HFFc6 (cell line): ENCODE data around the gene PRELP. TPM values are rescaled to one million over a fixed set of nuclear protein-coding genes. Genes with fewer than 3 reads are reported as not detected.

Experiments used
- DNase-seq: peaks from one replicate; pipeline ENCODE4 v3.0.0-alpha.2; 2018
- H3K27ac Mint-ChIP-seq: 2 replicates; pipeline ENCODE4 v1.8.0; 2020; ENCODE audit warnings: mild to moderate bottlenecking, mixed read lengths
- H3K27me3 Mint-ChIP-seq: 2 replicates; pipeline ENCODE4 v1.8.0; 2021; ENCODE audit warnings: mild to moderate bottlenecking, moderate library complexity, mixed read lengths; ENCODE audit not compliant: insufficient read depth
- H3K36me3 Mint-ChIP-seq: 2 replicates; pipeline ENCODE4 v1.8.0; 2021; ENCODE audit warnings: low read depth, mixed read lengths
- H3K4me1 Mint-ChIP-seq: 2 replicates; pipeline ENCODE4 v1.8.0; 2020; ENCODE audit warnings: low read depth, mixed read lengths
- H3K4me3 Mint-ChIP-seq: 2 replicates; pipeline ENCODE4 v1.8.0; 2020; ENCODE audit warnings: mild to moderate bottlenecking, moderate library complexity, mixed read lengths
- H3K9me3 Mint-ChIP-seq: 2 replicates; pipeline ENCODE4 v1.8.0; 2020; ENCODE audit warnings: mild to moderate bottlenecking, mixed read lengths
- total RNA-seq, 6 experiments: library from RNA; stranded (reverse); fragmentation: NEBNext Ultra II Directional; extraction: Animal tissue kit (Norgen Biotek cat#: 25700); gene quantifications; 2 replicates in 1 of 6; 3 replicates in 5 of 6; pipeline ENCODE4 v1.2.3, GENCODE V29; 2021
- TF ChIP-seq, protein P1 (sequence below): fragments of 200-600 bp; sonication (generic); IDR thresholded peaks from 2 replicates; pipeline ENCODE4 v1.5.0; 2021; ENCODE audit warnings: antibody characterized with exemption, mild to moderate bottlenecking

The PRELP gene
- total RNA-seq, 6 experiments from 2014 or later: 0.59 to 0.81 (median 0.70) TPM

DNA sequence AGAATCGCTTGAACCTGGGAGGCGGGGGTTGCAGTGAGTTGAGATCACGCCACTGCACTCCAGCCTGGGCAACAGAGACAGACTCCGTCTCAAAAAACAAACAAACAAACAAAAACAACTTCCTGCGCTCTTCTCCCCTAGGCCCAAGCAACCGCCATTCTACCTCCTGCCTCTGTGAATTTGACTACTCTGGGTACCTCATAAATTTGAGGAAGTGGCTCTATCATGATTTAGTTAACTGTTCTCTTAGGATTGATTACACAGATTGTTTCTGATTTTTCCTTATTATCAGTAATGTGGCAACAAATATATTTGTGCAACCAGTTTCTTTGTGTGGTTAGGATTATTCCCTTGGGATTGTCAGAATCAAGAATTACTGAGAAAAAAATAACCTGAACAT is 48.1 kb downstream of the PRELP start:
- H3K9me3 Mint-ChIP-seq: no peaks in the 10 kb centered on the region
- H3K36me3 Mint-ChIP-seq: no peaks in the 10 kb centered on the region
- no peak overlapping the region for H3K4me3 Mint-ChIP-seq
- H3K4me1 Mint-ChIP-seq: peaks cover 51% of the 10 kb centered on the region
- no peak overlapping the region for H3K27ac Mint-ChIP-seq
- DNase-seq: no peak
- TF ChIP-seq, protein P1, sequence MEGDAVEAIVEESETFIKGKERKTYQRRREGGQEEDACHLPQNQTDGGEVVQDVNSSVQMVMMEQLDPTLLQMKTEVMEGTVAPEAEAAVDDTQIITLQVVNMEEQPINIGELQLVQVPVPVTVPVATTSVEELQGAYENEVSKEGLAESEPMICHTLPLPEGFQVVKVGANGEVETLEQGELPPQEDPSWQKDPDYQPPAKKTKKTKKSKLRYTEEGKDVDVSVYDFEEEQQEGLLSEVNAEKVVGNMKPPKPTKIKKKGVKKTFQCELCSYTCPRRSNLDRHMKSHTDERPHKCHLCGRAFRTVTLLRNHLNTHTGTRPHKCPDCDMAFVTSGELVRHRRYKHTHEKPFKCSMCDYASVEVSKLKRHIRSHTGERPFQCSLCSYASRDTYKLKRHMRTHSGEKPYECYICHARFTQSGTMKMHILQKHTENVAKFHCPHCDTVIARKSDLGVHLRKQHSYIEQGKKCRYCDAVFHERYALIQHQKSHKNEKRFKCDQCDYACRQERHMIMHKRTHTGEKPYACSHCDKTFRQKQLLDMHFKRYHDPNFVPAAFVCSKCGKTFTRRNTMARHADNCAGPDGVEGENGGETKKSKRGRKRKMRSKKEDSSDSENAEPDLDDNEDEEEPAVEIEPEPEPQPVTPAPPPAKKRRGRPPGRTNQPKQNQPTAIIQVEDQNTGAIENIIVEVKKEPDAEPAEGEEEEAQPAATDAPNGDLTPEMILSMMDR: no peak
- no peaks in the 10 kb centered on the region; the same call in 1 of the 2 replicates for H3K27me3 Mint-ChIP-seq

DNA sequence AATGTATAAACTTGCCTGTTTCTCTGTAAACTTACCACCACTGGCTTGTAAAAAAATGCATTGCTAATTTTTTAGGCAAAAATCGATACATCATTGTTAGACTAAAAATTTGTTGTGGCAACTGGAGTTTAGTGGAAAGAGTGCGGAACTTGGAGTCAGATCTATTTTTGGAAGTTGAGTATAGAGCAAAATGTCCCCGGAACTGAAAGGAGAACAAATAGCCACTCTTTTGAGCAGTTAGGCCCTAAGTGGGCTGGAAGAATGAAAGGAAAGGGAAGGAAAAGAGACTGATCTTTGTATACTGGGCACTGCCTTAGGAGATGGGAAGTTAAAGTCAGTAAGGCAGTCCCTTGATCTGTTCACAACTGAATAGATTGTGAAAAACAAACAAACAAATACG is 48.5 kb downstream of the PRELP start:
- no peak for DNase-seq
- TF ChIP-seq, protein P1: no peak
- Mint-ChIP-seq H3K4me1 (peaks cover 51% of the 10 kb centered on the region), H3K4me3 (no peak overlapping the region), H3K27me3 (no peaks in the 10 kb centered on the region; the same call in 1 of the 2 replicates), H3K27ac (no peak overlapping the region), H3K9me3 (no peaks in the 10 kb centered on the region), H3K36me3 (no peaks in the 10 kb centered on the region)

DNA sequence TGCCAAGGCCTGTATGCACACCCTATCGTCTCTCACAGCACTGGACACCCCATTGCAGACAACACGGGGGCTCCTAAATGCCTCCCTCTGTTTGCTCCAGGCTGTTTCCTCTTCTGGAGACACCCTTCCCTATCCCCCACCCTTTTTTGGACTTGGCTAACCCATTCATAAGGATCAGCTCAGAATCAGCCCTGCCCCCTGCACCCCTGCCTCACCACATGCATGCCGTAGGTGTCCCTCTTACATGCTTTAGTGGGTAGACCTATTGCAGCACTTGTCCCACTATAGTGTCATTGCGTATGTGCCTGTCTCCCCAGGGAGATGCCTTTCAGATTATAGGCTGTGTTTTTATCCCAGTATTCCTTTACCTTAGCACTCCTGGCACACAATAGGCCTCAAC is 49.2 kb downstream of the PRELP start:
- Mint-ChIP-seq H3K9me3 (no peaks in the 10 kb centered on the region), H3K4me1 (peaks cover 47% of the 10 kb centered on the region), H3K36me3 (no peaks in the 10 kb centered on the region), H3K4me3 (no peak overlapping the region), H3K27ac (no peak overlapping the region), H3K27me3 (no peaks in the 10 kb centered on the region; the same call in 1 of the 2 replicates)
- DNase-seq: no peak
- TF ChIP-seq, protein P1: no peak

DNA sequence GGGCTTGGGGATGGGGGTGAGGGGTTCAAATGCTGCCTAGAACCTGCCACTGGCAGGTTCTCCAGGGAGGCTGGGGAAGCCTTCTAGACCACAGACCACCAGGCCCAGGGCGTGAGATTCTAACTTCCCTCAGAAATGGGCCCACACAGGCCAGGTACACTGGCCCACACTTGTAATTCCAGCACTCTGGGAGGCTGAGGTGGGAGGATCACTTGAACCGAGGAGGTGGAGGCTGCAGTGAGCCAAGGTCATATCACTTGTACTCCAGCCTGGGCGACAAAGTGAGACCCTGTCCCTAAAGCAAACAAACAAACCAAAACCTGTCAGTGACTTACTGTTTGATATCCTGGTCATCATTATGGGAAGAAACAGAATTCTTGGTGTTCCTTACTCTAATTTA is 50.1 kb downstream of the PRELP start:
- Mint-ChIP-seq H3K27me3 (no peaks in the 10 kb centered on the region; the same call in 1 of the 2 replicates), H3K9me3 (no peaks in the 10 kb centered on the region), H3K4me1 (peaks cover 47% of the 10 kb centered on the region), H3K27ac (no peak overlapping the region), H3K36me3 (no peaks in the 10 kb centered on the region), H3K4me3 (no peak overlapping the region)
- TF ChIP-seq, protein P1: no peak
- DNase-seq: no peak

DNA sequence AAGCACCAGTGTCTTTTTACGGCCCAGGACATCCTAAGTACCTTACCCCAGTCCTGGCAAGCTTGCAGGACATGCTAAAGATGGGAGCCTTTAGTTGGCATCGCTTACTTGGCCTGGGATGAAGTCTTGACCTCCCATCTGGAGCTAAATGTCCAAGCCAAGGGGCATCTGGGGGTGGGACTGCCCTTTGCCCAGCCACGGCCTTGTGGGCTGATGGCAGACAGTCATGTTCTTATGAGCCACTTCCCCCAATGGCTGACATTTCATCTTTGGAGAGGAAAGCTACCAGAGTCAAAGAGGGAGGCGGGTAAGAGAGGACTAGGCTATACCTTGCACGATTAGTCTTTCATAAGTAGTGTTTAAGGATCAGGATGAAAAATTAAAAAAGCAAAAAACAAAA is 50.5 kb downstream of the PRELP start:
- TF ChIP-seq, protein P1: no peak
- H3K27me3 Mint-ChIP-seq: no peaks in the 10 kb centered on the region; the same call in 1 of the 2 replicates
- no peak for DNase-seq
- H3K27ac Mint-ChIP-seq: peak overlapping the region; percentile 59; the same call in 1 of the 2 replicates
- H3K4me3 Mint-ChIP-seq: no peak overlapping the region
- H3K9me3 Mint-ChIP-seq: no peaks in the 10 kb centered on the region
- peaks cover 46% of the 10 kb centered on the region for H3K4me1 Mint-ChIP-seq
- no peaks in the 10 kb centered on the region for H3K36me3 Mint-ChIP-seq

DNA sequence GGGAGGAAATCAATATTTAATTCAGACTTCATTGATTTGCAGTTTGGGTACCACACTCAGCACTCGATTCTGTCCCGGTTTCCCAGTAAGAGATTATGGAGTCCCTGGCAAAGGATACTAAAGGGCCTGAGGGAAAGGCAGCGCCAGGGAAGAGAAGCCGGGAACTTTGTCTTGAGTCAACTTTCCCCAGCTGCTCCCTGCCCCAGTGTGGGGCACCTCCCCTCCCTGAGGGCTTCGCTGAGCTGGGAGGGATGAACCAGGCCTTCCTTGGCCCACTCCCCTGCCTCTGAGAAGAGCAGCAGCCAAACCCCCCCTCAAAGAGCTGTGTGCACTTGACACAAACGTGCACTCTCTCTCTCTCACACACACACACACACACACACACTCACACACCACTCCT is 51.0 kb downstream of the PRELP start:
- TF ChIP-seq, protein P1: no peak
- Mint-ChIP-seq H3K9me3 (no peaks in the 10 kb centered on the region), H3K27me3 (no peaks in the 10 kb centered on the region; the same call in 1 of the 2 replicates), H3K4me1 (peaks cover 42% of the 10 kb centered on the region), H3K4me3 (no peak overlapping the region), H3K27ac (peak overlapping the region; percentile 59), H3K36me3 (no peaks in the 10 kb centered on the region)
- DNase-seq: no peak
